HG03025 (cell line): ENCODE results near the gene CERS6.

Experiments used
- ATAC-seq: cut with Tn5 transposase; IDR thresholded peaks from one replicate; pipeline ENCODE4 v1.9.1; 2021; ENCODE audit warnings: mild to moderate bottlenecking, moderate library complexity; ENCODE audit not compliant: unreplicated experiment, low FRiP score

Gene CERS6

DNA sequence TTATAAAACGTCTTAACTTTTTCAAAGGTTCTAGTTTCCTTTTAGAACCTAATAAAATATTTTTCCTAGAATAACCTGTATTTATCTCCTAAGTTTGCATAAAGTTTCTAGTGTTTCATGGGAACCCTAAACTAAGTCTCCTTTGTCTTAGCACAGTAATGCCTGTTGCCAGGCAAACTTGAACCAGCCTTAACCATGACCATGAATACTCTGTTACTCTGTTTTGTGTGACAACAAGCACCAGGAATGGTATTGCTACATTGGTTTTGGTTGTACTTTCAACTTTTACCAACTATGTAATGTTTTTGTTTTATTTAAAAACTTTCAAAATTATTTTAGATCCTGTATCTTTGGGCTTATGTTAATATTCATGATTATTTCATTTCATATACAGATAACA lies 137.6 kb downstream of the CERS6 start:
- peak; percentile 42 for ATAC-seq

DNA sequence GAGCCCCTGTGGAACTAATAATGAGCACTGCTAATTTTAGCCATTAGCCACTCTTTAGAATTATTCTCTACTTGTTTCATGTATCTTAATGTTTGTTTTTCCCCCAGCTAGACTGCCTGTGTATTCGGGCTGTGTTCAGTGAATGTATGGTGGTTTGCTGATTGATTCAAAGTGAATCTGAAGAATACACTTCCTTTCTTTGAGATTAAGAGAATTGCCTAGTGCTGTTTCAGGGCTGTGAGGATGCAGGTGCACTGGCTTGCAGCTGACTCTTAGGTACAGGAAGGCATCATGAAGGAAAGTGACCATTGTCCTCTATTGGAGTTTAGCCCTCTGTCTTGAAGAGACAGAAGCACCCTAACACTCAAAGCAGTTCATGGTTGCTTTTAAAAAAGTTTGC lies 138.7 kb downstream of the CERS6 start:
- ATAC-seq: peak; percentile 82

DNA sequence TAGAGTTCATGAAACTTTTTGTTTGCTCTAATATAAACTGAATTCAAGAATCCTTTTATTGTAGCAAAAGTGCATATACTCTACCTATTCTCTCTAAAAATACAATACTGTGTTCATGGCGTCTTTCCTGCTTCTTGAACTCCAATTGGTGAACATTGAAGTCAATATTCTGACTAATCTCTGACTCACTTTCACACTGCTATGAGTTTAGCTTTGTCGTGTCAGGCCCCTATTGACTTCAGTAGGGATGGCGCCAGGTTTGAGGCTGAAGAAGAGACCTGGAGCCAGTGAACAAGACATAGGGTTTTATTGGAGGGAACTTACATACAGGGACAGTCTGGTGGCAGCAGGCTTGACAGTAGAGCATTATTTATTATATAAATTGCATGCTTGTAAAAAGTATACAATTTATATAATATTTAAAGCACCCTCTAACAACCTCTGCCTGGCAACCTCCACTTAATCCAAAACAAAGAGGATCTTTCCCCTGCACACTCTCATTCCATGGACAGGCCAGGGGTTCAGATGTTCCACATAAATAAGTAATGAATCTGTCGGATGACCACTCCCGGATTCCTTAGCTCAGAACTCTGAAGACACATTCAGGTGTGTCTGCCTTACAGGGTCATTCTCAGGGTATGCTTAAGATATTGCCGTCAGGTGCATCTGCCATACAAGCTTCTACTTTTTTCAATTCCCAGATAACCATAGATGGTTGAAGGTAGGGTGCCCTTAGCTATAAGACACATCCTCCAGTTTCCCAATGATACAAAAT lies 141.0 kb downstream of the CERS6 start:
- ATAC-seq: no peak

DNA sequence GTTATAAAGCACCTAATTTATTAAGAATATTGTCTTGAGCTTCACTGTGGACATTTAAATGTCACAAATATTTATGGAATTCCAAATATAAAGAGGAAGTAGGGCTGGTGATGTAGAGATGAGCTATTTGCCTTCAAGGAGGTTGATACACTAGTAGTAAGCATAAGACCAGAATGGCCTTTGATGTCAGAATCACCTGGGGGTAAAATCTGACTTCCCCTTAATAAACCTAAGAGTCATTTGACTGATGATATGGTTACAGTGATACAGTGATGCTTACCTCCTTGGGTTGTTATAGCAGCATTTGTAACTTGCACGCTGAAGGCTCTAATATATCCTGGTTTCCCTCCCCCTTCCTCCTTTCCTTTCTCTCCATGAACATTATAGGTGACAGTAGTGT lies 143.7 kb downstream of the CERS6 start:
- no peak for ATAC-seq

DNA sequence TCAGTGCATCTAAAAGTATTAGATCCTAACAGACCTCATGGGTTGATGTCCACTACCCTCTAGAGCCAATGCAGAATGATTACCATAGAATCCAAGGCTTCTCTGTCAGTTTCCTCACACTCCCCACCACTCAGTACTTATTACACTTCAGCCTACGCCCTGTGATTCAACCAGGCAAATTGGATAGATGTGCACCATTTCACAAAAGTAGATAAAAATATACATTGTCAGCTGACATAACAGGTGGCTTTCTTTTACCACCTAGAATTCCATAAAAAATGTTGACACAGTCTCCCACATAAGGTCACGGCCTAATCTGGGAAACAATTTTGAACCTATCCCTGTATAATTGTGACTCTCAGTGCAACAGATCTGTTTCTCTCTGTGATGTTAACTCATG lies 144.9 kb downstream of the CERS6 start:
- no peak for ATAC-seq

DNA sequence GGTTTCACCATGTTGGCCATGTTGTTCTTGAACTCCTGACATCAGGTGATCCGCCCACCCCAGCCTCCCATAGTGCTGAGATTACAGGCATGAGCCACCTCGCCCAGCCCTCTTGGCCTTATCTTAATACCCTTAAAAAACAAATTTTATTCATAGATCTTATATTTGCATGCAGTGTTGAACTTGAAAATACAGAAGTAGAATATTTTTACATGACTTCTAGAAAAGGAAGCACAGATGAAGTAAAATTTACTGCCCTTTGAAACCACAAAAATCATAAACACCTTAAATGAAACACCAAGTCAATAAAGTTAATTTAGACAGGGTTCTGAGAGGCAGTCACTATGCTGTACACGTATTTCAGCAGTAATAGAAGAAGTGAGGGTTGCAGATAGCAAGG lies 145.7 kb downstream of the CERS6 start:
- ATAC-seq: peak; percentile 76

DNA sequence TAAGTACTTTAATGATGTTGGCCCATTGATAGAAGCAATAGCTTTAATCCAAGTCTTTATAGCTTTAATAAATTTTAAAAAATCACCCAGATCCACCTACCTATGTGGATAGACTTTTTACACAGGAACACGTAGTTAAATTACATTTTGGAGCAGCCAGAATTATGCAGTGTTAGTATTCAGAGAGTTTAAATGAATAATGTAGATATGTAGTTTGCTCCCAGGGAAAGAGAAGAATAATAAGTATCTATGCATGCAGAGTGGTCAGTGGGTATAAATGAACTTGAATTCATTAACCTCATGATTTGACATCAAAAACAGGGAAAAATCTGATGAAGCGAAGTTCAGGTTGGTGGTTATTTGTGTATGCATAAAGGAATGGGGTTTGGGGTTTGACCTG lies 146.3 kb downstream of the CERS6 start:
- ATAC-seq: no peak

DNA sequence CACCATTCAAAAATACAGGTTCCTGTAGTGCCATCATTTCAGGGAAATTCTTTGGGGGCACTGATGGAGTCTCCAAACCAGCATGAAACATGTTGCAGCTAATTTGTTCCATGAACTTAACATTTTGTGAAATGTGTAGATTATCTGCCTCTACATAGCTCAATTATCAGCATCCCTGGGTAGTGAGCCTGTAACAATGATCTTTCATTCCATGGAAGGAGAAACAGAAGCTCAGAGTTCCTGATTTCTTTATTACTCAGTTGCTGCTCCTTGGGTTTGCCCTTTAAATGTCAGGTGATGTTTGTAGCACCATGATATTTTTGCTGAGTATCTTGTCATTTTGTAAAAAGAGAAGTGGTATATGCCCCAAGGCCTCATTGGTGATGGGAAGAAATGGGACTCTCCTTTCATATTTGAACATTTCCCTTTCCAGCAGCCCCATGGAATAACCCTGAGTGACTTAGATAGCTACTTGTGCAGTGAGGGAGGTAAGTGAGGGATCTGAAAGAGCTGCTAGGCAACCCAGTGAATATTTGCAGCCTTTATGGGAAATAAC lies 146.9 kb downstream of the CERS6 start:
- no peak for ATAC-seq

DNA sequence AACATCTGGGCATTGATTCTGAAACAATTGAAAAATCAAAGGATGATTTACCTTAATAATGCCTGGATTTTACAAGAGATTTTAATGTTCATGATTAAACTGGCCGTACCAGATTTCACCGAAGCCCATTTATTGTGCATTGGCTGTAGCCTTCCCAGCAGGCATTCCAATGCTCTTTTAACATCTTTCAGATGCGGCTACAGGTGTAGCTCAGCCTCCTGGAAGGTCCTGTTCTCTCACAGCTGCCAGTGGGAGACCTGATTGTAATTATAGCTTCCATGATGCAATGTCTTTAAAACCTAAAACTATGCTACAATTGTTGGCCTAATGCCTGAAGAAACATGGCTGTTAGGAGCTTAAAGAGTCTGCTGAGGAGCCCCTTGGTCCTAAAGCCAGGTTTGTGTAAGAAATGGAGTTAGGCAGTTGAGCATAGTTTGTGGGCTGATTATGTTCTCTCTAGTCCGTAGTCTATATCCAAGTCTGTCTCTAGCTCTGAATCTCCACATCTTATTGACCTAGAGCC lies 147.4 kb downstream of the CERS6 start:
- ATAC-seq: no peak

DNA sequence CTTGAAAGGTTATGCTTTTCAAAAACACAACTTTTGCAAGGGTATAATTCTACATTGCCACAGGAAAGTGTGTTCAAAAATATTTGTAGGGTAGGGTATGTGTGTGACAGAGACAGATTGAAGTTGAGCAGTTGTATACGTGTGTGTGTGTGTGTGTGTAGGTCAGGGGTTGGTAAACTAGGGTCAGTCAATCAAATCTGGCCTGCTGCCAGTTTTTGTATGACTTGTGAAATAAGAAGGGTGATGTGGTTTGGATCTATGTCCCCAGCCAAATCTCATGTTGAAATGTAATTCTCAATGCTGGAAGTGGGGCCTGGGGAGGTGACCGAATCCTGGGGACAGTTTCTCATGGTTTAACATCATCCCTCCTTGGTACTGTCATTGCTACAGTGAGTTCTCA lies 148.2 kb downstream of the CERS6 start:
- no peak for ATAC-seq

DNA sequence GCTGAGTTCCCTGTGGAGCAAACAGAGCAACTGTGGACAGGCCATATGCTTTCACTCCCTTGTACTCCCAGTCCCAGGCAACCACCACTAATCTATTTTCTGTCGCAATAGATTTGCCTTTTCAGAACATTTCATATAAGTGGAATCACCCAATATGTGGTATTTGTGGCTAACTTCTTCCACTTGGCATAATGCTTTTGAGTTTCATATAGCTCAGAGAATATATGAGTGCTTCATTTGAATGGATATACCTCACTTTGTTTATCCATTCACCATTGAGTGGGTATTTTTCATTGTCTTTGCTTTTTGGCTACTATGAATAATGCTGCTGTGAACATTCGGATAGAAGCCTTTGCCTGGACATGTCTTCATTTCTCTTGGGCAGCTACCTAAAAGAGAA lies 151.9 kb downstream of the CERS6 start:
- ATAC-seq: no peak

DNA sequence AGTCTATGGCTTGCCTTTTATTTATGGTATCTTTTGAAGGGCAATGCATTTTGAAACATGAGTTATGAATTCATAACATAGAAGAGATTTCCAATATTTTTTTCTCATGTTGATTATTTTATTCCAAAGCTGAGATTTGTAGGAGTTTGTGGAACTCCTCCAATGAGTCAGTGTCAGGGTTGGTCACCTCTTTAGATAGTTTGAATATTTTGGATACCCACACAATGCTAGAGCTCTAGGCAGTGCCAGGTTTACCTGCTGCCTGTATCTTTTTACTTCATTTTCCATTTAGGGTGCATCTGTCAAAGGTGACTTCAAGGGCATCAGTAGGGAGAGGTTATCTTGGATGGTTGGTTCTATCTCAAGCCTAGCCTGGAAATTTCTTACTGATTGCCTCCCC lies 152.7 kb downstream of the CERS6 start:
- ATAC-seq: no peak

DNA sequence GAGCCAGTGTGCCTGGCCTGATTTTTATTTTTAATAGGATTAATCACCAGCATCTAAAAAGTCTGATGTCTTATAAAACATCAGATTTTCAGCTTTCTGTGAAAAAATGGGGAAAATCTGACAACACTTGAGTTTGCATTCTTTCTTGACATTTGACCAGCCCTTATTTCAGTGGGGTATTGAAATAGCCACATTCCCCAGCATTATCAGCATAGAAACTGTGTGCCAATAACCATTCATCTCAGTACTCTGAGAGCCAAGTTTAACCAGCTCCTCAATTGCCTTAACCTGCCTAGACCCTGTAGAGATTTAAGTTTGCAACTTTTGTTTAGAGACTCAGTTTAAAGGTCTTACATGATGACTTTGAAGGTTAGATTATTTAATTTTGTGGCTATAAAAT lies 155.0 kb downstream of the CERS6 start:
- no peak for ATAC-seq

DNA sequence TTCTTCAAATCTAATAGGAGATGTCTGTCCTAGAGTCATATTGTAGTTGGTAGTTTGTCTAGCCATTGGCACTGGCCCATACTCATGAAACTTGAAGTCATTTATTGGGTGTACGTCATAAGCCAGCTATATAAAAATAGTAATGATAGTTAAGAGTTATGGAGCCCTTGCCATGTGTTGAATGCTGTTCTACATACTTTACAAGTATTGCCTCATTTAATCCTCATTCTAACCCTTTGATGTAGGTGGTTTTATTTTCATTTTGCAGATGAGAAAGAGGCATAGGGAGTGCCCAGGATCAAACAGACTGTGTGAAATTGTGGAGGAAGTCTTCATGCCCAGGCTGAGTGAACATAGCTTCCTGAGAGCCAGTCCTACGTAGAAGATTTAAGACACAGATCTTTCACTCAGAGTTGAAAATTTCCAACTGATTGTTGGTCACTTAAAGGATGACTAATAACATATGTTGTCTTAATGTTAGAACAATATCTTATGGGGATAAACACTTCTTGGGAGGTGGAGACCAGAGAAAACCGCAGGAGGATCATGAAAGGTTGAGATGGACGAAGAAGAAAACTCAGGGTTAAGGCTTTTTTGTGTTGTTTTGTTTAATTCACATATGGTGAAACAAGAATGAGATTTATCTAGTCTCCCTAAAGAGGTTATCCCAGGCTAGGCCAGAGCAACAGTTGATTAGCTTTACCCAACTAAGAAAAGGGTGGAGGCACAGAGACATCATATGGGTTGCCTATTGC lies 156.0 kb downstream of the CERS6 start:
- no peak for ATAC-seq

DNA sequence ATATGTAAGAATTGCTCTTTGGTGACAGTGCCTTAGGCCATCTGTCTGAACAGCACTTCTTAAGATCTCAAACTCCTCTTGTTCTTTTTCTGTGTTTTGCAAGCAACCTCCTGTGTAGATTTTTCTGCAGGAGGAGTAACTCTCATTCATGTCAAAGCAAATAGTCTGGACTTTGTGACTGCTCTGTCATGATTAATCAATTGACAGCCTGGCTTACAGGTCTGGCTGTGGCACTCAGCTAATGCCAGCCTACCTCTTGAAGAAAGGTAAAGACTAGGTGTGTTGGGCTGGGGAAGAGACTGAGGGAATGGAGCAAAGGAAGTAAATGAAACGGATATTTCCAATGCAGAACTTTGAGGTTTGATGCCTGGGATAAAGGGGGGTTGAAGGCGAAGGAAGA lies 156.6 kb downstream of the CERS6 start:
- ATAC-seq: no peak

DNA sequence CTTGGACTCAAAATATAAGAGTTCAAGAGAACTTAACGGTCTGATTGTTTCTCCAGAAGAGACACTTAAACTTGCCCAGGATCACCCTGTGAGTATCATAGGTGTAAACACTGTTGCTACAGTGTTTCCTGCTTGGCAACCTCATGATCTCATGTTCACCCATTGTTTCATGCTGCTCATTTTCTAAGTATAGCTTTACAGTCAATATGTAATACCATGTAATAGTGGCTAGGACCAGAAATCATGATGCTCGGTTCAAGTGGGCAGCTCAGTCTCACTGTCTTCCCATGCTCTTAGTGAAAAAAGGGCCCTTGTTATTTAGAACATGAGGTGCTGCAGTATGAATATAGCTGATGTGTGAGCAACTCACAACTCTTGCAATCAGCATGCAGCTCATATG lies 157.5 kb downstream of the CERS6 start:
- ATAC-seq: no peak

DNA sequence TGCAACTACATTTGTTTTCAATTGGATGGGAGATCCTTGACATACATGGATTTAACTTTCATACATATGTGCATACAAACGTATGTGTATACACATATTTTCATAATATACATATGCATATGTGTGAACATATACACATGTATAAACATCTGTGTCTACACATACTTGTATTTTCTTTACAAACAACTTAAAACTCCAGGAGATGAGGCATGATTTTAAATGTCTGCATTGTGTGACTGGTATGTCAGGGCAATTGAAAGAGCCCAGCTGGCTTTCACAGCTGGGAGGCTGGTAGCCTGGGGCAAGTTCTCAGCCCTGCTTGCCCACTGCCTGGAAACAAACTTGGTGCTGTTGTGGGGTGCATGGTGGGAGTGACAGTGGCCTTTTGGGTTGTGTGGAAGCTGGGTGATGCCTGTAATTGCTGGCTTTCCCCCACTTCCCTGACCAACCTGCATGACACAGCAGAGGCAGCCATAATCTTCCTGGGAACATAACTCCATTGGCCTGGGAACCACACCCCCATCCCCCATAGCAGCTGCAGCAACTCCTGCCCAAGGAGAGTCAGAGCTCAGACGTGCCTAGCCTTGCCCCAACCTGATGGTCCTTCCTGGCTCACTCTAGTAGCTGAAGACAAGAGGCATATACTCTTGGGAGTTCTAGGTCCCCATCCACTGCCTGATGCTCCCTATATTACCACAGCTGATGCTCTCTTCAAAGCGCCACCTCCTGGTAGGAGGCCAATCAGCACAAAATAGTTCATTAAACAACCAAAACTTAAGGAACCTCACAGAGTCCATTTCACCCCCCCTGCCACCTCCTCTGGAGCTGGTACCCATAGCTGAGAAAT lies 158.3 kb downstream of the CERS6 start:
- no peak for ATAC-seq

DNA sequence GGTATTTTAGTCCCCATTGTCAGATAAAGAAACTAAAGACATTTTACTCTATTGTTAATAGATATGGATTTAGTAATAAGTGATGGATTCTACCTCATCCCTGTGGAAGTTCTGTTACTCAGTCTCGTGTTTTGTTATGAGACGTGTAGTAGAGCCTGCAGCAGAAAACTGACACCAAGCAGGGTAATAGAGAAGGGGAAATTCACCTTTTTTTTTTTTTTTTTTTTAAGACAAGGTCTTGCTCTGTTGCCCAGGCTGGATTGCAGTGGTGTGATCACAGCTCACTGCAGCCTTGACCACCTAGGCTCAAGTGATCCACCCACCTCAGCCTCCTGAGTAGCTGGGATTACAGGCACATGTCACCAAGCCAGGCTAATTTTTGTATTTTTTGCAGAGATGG lies 164.5 kb downstream of the CERS6 start:
- no peak for ATAC-seq

DNA sequence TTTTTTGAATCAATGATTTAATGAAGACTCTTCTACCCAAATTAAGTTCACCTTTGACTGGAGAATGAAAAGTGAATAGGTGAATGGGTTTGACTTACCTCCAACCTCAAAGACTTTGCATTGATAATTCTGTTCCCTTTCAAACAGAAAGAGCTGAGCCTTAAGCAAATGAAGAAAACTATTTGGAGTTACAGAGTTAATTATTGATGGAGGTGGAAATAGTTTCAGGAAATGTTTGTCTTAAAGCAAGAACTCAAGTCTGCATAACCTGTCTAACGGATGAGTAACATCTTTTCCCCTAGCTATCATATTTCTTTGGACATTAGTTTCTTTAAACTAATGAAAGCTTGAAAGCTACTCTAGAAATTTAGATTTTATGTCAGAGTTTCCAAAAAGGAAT lies 166.5 kb downstream of the CERS6 start:
- no peak for ATAC-seq

DNA sequence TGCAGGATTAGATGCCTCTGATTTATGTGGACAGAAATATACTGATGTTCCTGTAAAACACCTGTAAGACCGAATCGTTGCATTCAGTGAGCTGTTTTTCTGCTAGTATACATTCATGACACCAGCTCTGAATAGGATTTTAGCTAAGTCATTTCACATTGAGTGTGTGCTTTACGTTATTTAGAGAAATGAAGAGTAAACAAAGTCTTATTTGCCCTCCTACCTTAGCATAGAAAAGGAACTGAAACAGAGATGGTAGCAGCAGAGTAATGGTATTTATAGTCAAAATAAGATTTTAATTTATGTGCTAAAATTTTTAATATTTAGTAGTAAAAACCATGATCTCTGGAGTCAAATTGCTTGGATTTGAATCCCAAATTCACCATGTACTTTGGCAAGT lies 168.0 kb downstream of the CERS6 start:
- ATAC-seq: no peak

DNA sequence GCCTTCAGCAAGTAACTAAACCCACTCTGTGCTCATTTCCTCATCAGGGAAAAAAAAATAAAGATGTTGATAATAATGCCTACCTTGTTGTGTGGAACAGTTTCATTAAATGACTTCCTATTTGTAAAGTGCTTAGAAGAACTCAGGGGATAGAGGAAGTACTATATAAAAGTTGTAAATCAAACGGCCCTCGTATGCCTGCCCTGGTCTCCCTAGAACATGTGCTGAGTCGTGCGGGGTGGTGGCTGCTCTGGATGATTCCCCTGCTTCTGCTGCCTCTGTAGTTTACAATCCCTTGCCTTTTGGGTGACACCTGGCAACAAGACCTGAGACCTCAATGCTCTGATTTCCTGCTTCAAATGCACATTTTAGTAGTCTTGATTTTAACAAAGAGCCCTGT lies 170.0 kb downstream of the CERS6 start:
- ATAC-seq: no peak
